CD4-positive, alpha-beta T cell treated with Interleukin-15 for 4 hours (primary cell): ENCODE measurements around the gene FBLN2.

Source experiments
- DNase-seq: peaks from one replicate; pipeline ENCODE4 v3.0.0-alpha.2; 2020; ENCODE audit warnings: low spot score

The FBLN2 gene

DNA sequence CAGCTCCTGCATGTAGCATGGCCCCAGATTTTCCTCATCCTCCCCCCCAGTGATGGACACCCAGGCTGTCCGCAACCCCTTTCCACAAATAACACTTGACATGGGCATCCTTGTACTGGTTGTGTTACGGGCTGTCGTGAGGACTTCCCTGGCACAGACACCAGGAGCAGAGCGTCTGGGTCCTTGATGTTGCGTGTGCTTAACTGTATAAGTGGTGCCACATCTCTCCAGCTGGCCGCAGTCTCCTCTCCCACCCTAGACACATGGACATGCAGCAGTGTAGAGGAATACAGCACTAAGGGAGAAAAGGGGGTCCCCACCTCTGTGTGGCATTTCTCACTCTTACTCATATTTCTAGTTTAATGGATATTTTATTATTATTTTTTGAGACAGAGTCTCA lies 56.6 kb downstream of the FBLN2 start:
- DNase-seq: no peak

- DNase-seq: no peak
These were observed 59.1 kb downstream of the FBLN2 start for GRCh38 chr3:13607821-13608597.

GRCh38 chr3:13608969-13609725 lies 60.2 kb downstream of the FBLN2 start:
- DNase-seq: no peak

- no peak for DNase-seq
These were observed 61.2 kb downstream of the FBLN2 start for GRCh38 chr3:13610006-13610570.

GRCh38 chr3:13611221-13611620 lies 62.3 kb downstream of the FBLN2 start:
- DNase-seq: no peak

DNA sequence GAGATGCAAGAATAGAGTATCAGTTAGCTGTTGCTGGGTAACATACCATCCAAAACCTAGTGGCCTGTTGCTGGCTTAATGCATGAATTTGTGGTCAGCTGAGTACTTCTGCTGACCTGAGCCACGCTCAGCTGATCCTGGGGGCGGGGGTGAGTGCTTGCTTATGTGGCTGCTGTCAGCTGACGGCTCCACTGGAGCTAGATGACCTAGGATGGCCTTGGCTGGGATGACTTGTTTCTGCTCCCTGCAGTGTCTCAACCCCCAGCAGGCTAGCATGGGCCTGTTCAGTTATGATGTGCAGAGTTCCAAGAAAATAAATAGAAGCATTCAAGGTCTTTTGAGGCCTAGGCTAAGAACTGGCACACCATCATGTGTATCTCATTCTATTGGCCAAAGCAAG lies 63.9 kb downstream of the FBLN2 start:
- no peak for DNase-seq

GRCh38 chr3:13613343-13614190 lies 64.6 kb downstream of the FBLN2 start:
- no peak for DNase-seq

DNA sequence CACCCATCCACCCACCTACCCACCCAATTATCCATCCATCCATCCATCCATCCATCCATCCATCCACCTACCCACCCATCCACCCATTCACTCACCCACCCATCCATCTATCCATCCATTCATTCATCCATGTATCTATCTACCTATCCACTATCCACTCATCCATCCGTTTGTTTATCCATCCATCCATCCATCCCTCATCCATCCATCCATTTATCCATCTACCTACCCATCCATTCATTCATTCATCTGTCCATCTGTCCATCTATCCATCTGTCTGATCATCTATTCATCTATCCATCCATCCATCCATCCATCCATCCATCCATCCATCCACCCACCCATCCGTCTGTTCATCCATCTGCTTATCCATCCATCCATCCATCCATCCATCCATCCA lies 65.7 kb downstream of the FBLN2 start:
- DNase-seq: no peak

DNA sequence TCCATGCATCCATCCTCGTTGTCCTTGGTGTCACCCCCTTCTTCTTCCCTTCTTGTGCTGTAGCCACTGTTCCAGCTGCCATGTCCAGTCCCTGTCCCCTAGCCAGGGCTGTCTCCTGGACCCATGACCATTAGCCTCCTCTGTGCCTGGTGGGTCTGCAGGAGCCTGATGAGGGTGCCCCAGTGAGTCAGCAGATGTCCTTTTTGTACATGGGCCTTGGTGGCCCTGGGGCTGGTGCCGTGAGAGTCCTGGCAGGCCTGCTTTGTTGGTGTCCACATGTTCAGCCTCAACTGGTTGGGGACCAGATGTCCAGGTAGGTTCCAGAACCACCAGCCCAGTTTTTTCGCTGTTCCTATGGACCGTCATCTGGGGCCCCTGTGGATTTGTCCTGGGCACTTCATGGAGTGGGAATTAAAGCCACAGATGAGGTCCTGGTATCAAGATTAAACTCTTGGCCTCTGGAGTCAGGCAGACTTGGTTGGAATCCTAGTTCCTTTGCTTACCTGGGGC lies 66.1 kb downstream of the FBLN2 start:
- no peak for DNase-seq

- DNase-seq: no peak
These were observed 67.4 kb downstream of the FBLN2 start for GRCh38 chr3:13616359-13616758.

GRCh38 chr3:13617097-13617738 lies 68.3 kb downstream of the FBLN2 start:
- DNase-seq: no peak

- no peak for DNase-seq
These were observed 69.1 kb downstream of the FBLN2 start for GRCh38 chr3:13617981-13618380.

GRCh38 chr3:13618836-13619235 lies 69.9 kb downstream of the FBLN2 start:
- DNase-seq: no peak

DNA sequence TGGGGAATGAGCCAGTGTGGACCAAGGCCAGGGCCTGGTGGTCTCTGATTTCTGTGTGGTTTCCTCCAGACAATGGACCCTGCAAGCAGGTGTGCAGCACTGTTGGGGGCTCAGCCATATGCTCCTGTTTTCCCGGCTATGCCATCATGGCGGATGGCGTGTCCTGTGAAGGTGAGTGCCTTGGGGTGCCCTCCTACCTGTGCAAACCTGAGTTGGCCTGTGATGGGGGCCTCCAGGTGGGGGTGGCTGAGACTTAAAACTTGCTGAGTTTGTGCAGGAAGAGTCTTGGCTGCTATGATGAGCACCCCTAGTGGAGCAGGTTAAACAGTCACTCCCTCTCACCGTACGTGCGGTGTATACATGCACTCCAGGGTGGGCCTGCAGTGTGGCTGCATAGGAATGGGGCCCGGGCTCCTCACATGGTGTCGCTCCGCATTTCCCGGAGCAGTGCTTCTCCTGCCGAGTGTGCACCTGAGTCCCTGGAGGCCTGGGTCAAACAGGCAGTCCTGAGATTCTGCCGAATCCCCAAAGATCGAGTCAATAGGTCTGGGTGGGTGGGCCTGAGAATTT lies 70.8 kb downstream of the FBLN2 start:
- DNase-seq: no peak

- no peak for DNase-seq
These were observed 71.4 kb downstream of the FBLN2 start for GRCh38 chr3:13620281-13620680.

DNA sequence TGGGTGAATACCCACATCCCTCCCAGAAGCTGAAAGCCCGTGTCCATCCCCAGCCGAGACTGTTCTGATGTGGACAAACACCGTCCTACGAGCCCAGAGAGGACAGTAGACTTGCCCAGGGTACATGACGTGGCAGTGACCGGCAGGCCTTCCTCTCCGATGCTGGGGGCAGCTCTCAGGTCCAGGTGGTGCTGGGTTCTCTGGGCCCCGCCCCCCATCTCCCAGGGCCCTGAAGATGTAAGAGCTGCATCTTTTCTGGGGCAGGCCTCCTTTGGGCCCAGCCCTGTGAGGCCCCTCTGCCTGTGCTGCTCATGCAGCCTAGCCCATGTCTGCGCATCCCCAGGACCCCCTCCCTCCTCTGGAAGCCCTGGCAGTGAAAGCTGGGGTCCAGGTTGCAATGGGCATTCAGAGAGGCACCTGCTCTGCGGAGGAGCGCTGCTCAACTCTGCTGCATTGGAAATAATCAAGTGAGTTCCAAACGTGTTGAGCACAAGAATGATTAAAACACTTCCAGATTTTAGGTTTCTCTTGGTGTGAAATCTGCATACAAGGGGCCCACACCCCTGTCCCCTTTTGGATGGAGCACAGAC lies 71.9 kb downstream of the FBLN2 start:
- DNase-seq: no peak

DNA sequence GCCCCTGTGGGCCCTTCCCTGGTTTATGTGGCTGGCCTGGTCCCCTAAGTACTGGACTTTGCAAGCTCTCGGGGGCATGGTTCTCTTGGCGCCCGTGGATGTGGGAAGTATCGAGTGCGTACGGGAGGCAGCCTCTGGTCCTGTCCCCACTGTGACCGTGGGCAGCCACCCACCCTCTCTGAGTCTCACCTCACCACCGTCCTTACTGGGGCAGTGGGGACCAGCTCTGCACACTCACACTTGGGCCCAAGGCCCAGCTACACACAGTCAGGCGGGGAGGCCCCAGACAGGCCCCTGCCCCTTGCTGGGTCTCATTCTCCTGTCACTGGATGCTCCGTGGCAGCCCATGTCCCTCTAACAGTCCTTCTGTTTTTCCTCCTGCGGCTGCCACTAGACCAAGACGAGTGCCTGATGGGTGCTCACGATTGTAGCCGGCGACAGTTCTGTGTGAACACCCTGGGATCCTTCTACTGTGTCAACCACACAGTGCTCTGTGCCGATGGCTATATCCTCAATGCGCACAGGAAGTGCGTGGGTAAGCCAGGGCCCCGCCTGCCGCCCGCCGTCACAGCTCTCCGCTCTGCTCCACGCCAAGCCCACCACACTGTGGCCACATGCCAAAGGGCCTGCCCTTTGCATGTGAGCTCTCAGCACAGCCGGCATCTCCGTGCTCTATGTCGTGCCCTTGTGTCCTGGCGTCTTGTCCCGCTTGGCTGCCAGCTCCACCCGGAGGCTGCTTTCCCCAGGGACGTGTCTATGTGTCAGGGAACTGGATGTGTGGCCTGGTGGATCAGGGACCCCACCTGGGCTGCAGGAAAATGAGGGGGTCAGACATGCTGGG lies 72.7 kb downstream of the FBLN2 start:
- no peak for DNase-seq

DNA sequence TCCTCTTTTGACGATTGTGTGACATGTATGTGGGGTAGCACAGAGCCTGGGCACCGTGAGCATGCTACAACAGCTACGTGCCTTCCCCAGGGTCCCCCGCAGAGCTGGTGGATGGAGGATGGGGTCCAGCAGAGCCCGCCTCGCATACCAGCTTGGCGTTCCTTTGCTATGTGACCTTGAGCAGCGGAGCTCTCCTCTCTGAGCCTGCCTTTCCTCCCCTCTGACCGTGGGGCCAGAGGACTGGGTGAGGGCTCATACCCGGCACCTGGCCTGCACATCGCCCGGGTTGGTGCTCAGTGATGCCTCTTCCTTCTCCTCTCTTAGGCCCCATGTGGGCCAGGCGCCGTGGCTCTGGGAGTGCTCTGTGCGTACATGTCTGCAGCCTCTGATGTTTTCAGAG lies 73.4 kb downstream of the FBLN2 start:
- no peak for DNase-seq

DNA sequence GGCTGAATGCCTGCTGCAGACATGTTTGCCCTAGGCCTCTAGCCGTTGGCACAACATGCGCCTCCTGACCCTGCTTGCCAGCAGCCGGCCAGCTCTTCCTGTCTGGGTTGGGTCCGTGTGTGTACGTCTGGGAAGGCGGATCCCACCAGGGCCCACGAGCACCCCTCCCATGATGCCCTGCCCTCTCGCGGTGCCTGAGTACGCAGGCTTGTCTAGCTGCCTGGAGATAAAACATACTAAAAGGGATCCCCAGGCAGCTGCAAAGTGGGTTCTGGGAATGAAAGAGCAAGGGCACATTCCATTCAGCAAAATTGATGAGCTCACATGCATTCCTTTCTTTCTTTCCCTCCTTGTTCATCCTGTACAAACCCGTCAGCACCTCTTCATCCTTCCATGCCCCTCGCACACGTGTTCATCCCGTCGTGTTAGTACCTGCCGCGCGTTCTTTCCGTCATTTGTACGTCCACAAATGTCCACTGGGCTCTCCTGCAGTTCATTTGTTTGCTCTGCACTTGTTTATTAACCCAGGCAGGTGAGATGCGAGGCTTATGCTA lies 74.3 kb downstream of the FBLN2 start:
- DNase-seq: no peak

DNA sequence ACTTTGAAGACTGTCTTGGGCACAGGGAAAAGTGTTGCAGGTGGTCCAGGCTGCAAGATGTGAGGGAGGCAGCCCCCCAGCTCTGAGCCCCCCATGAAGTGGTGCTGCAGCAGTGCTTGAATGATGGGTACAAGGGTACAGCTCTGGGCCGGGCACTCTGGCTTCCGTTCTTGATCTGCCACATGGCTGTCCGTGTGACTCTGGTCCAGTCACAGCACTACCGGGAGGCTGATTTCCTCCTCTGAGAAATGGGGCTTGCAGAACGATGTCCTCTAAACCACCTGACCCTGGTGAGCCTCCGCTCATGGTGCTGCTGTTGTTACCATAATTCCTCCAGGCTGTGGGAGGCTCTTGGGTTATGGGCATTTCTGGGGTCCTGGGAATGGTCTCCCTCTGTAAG lies 75.1 kb downstream of the FBLN2 start:
- DNase-seq: no peak
